Stomach (tissue), 9 donors: ENCODE measurements around the gene ANKS1B. TPM values are rescaled to one million over a fixed set of nuclear protein-coding genes. Genes with fewer than 3 reads are reported as not detected.

Experiments used
- DNase-seq, 2 donors: peaks; one replicate each; pipeline versions ENCODE4 v3.0.0 to v3.0.0-alpha.2; 2013 to 2019
- H3K27ac ChIP-seq, 5 donors: fragments of 200-600 bp in 4 of 5; sonication (generic) in 4 of 5; one replicate each; pipeline ENCODE4 v1.5.1; 2013 to 2019; ENCODE audit warnings: mild to moderate bottlenecking in 1 of 5, moderate library complexity in 1 of 5
- H3K27me3 ChIP-seq, 3 donors: fragments of 200-600 bp; sonication (generic); one replicate each; pipeline ENCODE4 v1.5.1; 2017 to 2019; ENCODE audit warnings: mixed run types in 1 of 3
- H3K36me3 ChIP-seq, 4 donors: fragments of 200-600 bp; sonication (generic); 1 replicate in 3 of 4; 2 replicates in 1 of 4; pipeline ENCODE4 v1.5.1; 2016 to 2019
- H3K4me1 ChIP-seq, 4 donors: fragments of 200-600 bp; sonication (generic); one replicate each; pipeline ENCODE4 v1.5.1; 2016 to 2019
- H3K4me3 ChIP-seq, 4 donors: fragments of 200-600 bp; sonication (generic) in 3 of 4; one replicate each; pipeline ENCODE4 v1.5.1; 2016 to 2019; ENCODE audit warnings: mild to moderate bottlenecking in 1 of 4
- H3K9me3 ChIP-seq, 4 donors: fragments of 200-600 bp; sonication (generic); one replicate each; pipeline ENCODE4 v1.5.1; 2016 to 2019
- CTCF ChIP-seq, 7 experiments: fragments of 450-650 bp in 4 of 7; fragments of 200-600 bp in 3 of 7; sonication (generic) in 3 of 7; IDR thresholded peaks; one replicate each; pipeline ENCODE4 v1.5.1; 2016 to 2019; ENCODE audit warnings: antibody characterized with exemption in 7 of 7, control low read depth in 2 of 7, mild to moderate bottlenecking in 1 of 7
- EP300 ChIP-seq: sonication (generic); formaldehyde crosslinking; IDR thresholded peaks from one replicate; pipeline ENCODE4 v1.6.1; 2017; ENCODE audit warnings: antibody characterized with exemption
- POLR2A ChIP-seq, 4 donors: fragments of 450-650 bp; IDR thresholded peaks; one replicate each; pipeline ENCODE4 v1.6.1; 2016; ENCODE audit warnings: antibody characterized with exemption in 4 of 4, control low read depth in 2 of 4, mild to moderate bottlenecking in 1 of 4, moderate library complexity in 1 of 4
- POLR2AphosphoS5 ChIP-seq, 3 donors: sonication (generic); formaldehyde crosslinking; IDR thresholded peaks; one replicate each; pipeline ENCODE4 v1.6.1; 2016; ENCODE audit warnings: antibody characterized with exemption in 3 of 3
- WGBS, 5 donors: extraction: QIAGEN DNeasy Blood & Tissue Kit in 3 of 5; methylation state at CpG; one replicate each; pipeline versions ENCODE4 v1.1.5 to v1.1.7; 2013 to 2018; 5-methylcytosine and 5-hydroxymethylcytosine counted together
- intact Hi-C: fragments of 100-400 bp; cut with DNase I; formaldehyde crosslinking; loops from one replicate; pipeline ENCODE4 v1.15.1; 2023; ENCODE audit warnings: low total_unique reads
- polyA plus RNA-seq, 3 donors: library from polyadenylated mRNA; stranded (reverse); fragments of 200-250 nt; gene quantifications; one replicate each; pipeline ENCODE4 v1.2.3, GENCODE V29; 2013
- total RNA-seq, 5 donors: library from RNA; depleted of rRNA; stranded (reverse); fragments of >200 nt; gene quantifications; one replicate each; pipeline versions ENCODE4 v1.1.0 to v1.2.3, GENCODE V29; 2014 to 2016
- donor health status: healthy with polysubstance abuse.
- donor health status: Bipolar disorder and iron deficiency.
- donor health status: healthy.

Gene ANKS1B
- total and polyA plus RNA-seq, 8 donors, result 0.73 to 26.8 (median 2.2) TPM; not detected in 2

DNA sequence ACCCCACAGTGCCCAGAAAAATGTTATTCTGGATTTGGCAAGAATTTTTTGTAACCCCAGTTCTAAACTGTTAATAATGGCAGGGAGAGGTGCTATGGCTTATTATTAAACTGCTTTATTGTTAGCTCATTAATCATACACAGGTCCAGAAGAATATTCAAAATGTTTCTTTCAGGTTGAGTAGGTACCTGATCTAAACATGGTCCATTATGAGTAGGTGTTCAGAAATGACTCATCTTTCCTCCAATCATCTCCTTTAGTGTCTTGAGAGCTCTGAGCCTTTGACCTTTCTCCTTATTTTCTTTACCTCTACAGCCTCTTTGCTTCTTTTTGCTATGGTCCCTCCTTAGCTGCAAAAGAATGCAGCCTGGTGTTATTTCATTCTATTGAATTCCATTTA, 548.2 kb downstream of the ANKS1B start:
- H3K27ac ChIP-seq, result no peak overlapping the region
- no peaks in the 10 kb centered on the region for H3K4me1 ChIP-seq
- peaks cover 0 to 4% (median 0%) of the 10 kb centered on the region in 4 donors for H3K9me3 ChIP-seq
- TF ChIP-seq POLR2AphosphoS5 (IDR thresholded peaks at IDR 0.05) (no peak), POLR2A (IDR thresholded peaks at IDR 0.05) (no peak), EP300 (no peak), CTCF (IDR thresholded peaks at IDR 0.05) (no peak)
- H3K27me3 ChIP-seq, result no peaks in the 10 kb centered on the region
- no peak overlapping the region for H3K4me3 ChIP-seq
- no peaks in the 10 kb centered on the region for H3K36me3 ChIP-seq
- no peak for DNase-seq
- intact Hi-C loops, result no loop called here

DNA sequence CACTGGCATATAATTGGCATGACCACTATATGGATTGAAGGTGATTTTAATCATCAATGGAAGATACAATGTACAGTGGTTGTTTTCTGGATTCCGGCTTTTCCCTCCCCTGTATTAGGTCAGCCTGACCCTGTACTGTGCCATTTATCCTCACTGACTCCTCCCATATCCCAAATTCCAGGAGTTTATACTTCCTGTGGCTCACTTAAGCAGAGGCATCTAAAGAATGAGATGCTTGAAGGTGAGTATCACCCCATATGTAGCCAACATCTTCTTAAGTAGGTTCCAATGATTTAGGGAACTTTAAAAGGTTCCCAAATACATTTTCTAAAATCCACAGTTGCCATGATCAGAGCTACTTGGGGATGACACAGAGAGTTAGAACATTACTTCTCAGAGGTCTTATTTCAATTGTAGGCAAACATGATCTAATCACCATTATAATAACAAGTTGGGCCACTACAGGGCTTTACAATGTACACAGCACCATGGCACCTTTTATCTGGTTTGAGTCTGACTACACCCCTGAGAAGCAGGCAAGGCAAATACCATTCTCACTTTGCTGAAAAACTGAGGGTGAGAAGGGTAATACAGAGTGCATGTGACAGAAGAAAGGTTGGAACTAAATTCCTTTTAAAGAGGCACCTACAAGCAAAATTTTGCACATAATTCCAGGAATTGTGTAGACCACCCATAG, 549.5 kb downstream of the ANKS1B start:
- DNase-seq, result peak in 1 of 2 donors; percentile 17
- WGBS, 5 donors, result 75 to 94% (median 81%) methylated on average over 1 of the region's 1 CpG
- Histone ChIP-seq H3K9me3 (peaks cover 0 to 4% (median 0%) of the 10 kb centered on the region in 4 donors), H3K27me3 (no peaks in the 10 kb centered on the region), H3K4me1 (no peaks in the 10 kb centered on the region), H3K36me3 (no peaks in the 10 kb centered on the region), H3K27ac (no peak overlapping the region), H3K4me3 (no peak overlapping the region)
- intact Hi-C loops, result no loop called here
- no peak for TF ChIP-seq POLR2A (IDR thresholded peaks at IDR 0.05)
- no peak for TF ChIP-seq EP300
- TF ChIP-seq CTCF (IDR thresholded peaks at IDR 0.05), result no peak
- no peak for TF ChIP-seq POLR2AphosphoS5 (IDR thresholded peaks at IDR 0.05)

DNA sequence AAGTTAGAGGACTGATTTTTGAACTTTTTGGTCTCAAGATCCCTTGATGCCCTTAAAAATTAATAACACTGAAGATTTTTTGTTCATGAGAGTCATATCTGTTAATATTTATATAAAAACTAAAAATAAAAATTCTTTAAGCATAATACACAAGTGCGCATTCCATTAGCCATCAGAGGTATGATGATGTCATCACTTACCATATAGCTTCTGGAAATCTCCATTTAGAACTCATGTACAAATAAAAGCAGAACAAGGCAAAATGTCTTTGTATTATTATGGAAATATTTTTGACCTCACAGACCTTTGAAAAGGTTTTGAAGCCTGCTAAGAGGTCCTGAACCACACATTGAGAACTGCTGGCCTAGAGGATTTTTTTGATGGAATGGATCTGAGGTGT, 551.6 kb downstream of the ANKS1B start:
- no peak overlapping the region for H3K27ac ChIP-seq
- no peak for DNase-seq
- 91 to 100% (median 97%) methylated on average over 1 of the region's 1 CpG for WGBS, 5 donors
- intact Hi-C loops, result no loop called here
- H3K36me3 ChIP-seq, result no peaks in the 10 kb centered on the region
- H3K9me3 ChIP-seq, result peaks cover 0 to under 1% (median 0%) of the 10 kb centered on the region in 4 donors
- H3K27me3 ChIP-seq, result no peaks in the 10 kb centered on the region
- H3K4me1 ChIP-seq, result no peaks in the 10 kb centered on the region
- TF ChIP-seq POLR2AphosphoS5 (IDR thresholded peaks at IDR 0.05) (no peak), POLR2A (IDR thresholded peaks at IDR 0.05) (no peak), CTCF (IDR thresholded peaks at IDR 0.05) (no peak), EP300 (no peak)
- no peak overlapping the region for H3K4me3 ChIP-seq

DNA sequence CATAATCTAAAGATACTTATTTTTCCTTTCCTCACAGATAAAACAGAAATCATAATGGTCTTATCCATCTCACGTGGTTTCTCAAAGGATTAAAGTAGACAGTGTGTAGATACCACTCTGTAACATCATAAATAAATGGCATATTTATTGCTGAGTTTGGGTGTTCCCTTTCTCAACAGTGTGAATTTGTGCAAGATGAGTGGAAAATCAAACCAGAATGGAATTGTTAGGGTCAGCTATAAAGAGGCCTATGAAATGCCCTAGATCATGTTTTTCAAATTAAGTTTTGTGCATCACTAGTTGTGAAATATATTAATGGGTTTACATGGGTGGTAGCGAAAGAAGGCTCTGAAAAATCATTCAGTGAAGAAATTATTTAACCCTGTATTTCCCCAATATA, 553.5 kb downstream of the ANKS1B start:
- no peak for DNase-seq
- Histone ChIP-seq H3K4me1 (no peaks in the 10 kb centered on the region), H3K27ac (no peak overlapping the region), H3K9me3 (no peaks in the 10 kb centered on the region), H3K4me3 (no peak overlapping the region), H3K36me3 (no peaks in the 10 kb centered on the region), H3K27me3 (no peaks in the 10 kb centered on the region)
- TF ChIP-seq EP300 (no peak), POLR2A (IDR thresholded peaks at IDR 0.05) (no peak), POLR2AphosphoS5 (IDR thresholded peaks at IDR 0.05) (no peak), CTCF (IDR thresholded peaks at IDR 0.05) (no peak)
- 57 to 72% (median 68%) methylated on average over 2 of the region's 2 CpGs for WGBS, 5 donors
- intact Hi-C loops, result no loop called here
